ENCODE data around the gene LGR4.

Gene LGR4

DNA sequence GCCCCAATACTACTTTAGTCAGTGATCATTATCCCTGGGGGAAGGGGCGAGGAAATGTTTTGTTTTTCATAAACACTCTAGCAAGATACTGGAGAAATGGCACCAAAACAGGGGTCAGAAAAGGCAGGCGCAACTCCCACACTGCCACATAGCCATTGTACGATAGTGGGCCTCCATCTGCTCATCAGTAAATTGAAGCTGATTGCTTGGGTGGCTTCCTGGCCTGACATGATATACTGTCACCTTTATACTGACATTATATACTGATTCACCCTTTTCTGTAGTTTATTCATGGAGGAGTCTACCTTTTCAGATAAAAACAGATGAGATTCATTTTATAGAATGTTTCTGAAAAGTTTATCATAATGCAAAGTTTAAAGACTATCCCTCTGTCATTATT, 57.9 kb downstream of the LGR4 start:
- TF ChIP-seq GATA2 (IDR thresholded peaks at IDR 0.05; ENCODE audit: low read depth, low read length) (no peak), GATA3 (IDR thresholded peaks at IDR 0.05; ENCODE audit: low read depth, low read length) (no peak)

DNA sequence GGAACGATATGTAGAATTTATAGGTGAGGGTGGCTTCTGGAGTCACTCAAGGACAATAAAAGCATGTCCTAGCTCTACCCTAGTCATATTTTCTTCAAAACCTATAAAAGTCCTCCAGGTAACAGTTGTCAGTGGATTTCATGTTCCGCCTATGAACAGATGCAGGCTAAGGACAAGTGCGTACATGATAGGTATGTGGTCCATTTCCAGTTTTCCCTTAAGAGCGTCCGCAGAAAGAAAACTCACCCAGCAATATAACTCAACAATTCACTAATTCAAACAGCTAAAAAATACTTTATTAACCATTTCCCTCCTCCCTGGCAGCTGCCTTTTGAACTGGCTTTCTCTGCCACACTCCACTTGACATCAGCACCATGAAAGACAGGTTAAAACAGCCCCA, 59.4 kb downstream of the LGR4 start:
- TF ChIP-seq GATA3 (IDR thresholded peaks at IDR 0.05; ENCODE audit: low read depth, low read length) (no peak), GATA2 (IDR thresholded peaks at IDR 0.05; ENCODE audit: low read depth, low read length) (no peak)

DNA sequence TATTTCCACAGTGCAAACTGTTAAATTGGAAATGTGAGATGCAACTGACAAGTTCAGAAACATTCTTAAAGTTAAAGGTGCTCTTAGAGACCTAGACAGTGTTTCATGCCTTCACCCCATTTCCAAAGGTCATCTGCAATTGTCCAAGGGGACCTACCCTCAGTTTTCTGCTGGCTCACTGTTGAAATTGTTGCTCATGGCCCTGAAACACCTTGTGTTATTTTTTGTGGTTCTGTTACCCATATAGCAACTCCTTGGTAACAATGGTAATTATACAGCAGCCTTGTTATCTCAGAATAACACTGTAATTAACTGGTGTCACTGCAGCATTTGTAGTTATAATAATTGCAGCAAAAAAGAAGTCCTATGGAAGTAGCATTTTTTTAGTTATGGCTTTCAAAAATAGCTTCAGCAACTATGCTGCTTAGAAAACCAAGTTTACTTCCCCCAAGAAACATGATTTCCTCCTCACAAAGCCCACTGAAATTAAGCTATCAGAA, 60.3 kb downstream of the LGR4 start:
- TF ChIP-seq GATA2 (IDR thresholded peaks at IDR 0.05; ENCODE audit: low read depth, low read length) (no peak), GATA3 (IDR thresholded peaks at IDR 0.05; ENCODE audit: low read depth, low read length) (no peak)

DNA sequence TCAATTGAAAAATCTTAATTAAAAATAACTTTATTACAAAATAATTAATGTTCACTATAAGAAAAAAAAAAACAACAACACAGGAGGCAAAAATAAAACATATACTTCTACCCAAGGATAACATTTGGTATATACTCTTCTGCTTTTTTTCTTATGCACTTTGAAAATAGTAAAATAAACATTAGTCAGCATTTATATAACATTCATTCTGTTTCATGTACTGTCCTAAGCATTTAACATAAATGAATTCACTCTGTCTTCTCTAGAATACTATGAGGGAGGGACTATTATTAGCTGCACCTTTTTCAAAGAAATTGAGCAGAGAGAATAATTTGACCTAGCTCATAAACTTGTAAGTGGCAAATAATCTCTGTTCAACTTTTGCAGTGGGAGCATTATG, 61.3 kb downstream of the LGR4 start:
- TF ChIP-seq GATA3 (IDR thresholded peaks at IDR 0.05; ENCODE audit: low read depth, low read length) (no peak), GATA2 (IDR thresholded peaks at IDR 0.05; ENCODE audit: low read depth, low read length) (no peak)

DNA sequence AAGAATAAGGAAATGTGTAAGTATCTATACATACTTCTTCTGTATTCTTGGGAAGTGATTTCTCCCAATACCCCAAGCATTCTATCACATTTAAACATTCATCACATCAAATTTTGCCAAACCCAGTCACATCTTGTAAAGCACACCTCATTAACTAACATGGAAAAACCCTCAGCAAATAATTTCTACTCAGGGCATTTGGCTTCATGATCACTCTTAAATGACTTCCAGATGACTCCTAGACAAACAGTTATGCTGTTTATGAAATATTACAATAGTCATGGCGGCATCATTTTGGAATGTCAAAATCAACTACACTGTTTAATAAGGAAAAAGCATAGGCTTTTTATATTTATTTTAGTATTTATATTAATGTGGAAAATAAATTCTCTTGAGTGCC, 62.3 kb downstream of the LGR4 start:
- TF ChIP-seq GATA2 (IDR thresholded peaks at IDR 0.05; ENCODE audit: low read depth, low read length) (no peak), GATA3 (IDR thresholded peaks at IDR 0.05; ENCODE audit: low read depth, low read length) (no peak)

DNA sequence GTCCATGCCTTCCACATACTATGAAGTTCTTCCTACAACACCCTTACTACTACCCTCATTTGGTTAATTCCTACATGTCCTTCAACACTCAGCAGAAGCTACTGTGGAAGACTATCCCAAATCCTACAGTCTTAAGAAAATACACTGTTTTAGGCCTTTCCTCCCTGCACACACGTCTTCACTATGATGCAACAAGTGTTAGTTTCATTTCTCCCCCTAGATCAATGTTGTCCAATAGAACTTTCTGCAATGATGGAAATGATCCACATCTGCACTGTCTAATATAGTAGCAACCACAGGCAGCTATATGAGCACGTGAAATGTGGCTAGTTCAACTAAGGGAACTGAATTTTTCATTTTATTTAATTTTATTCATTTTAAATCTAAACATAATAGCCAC, 62.8 kb downstream of the LGR4 start:
- TF ChIP-seq GATA3 (IDR thresholded peaks at IDR 0.05; ENCODE audit: low read depth, low read length) (no peak), GATA2 (IDR thresholded peaks at IDR 0.05; ENCODE audit: low read depth, low read length) (no peak)

DNA sequence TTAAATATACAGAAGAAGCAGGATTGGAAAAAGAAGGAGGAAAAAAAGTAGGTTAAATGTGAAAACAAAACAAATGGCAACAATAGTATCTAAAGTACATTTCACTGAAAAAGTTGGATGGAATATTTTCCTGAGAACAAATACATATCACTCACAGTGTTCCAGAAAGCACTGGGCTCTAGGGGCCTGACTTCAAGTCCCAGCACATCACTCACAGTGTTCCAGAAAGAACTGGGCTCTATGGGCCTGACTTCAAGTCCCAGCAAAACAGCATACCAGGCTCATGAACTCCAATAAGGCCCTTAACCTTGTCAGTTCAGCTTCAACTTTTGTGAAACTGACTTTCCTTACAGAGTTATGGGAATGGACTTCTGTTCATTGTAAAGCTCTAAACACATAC, 63.5 kb downstream of the LGR4 start:
- TF ChIP-seq GATA2 (IDR thresholded peaks at IDR 0.05; ENCODE audit: low read depth, low read length) (no peak), GATA3 (IDR thresholded peaks at IDR 0.05; ENCODE audit: low read depth, low read length) (no peak)

DNA sequence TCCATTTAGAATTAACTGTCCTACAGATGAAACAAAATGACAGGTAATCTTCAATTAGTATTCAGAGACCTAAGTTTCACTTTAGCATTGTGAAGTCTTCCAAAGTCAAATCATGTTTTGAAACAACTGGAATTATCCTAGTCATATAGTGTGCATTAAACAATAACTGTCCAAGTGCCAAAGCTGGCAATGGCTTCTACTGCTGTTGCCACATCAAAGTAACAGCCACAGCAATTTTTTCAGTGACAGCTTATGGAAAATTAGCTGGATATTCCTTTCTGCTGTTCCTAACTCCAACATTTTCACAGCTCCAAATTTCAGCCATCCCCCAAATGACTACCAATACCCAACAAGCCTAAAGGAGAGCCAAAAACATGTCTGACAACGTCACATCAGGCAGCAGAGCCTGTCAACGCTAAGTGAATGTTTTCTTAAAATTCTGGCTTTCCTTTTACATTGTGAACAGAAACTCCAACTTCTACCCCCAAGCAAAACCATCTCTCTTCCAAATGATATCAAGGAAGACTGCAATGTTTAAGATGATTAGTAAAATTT, 64.3 kb downstream of the LGR4 start:
- TF ChIP-seq GATA3 (IDR thresholded peaks at IDR 0.05; ENCODE audit: low read depth, low read length) (no peak), GATA2 (IDR thresholded peaks at IDR 0.05; ENCODE audit: low read depth, low read length) (no peak)

DNA sequence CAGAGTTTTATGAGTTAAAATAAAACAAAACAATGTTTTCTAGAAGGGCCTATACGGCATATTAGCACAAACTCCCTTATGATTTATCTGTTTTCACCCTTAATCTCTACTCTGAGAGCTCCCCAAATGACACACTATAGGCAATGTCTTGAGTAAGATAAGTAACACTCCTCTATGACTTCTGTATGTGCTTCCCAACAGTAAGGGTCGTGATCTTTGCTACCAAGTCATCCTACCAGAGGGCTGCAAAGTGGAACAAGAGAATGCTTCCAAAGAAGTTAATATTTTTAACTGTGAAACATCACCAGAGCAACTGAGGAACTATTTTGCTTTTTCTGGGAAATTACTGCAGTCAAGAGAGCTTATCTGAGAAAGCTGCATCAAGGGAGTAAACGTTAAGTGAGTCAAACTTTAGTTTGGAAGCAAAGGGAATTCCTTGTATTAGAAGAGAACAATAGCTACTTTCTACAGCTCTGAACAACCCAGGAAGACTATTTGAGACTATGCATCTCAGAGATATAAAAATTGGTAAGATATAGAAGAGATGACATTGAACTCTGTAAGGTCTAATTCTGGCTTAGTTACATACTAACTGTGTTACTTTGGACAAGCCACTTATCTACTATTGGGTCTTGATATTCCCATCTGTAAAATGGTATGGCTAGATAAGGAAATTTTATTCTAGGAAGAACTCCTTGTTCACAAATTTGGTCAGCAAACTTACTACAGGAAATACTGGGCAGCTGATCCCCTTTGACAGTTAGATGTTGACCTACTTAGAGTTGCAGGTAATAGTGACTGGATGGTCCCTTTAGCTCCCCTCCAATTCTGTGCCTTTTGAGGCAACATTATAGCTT, 65.9 kb downstream of the LGR4 start:
- TF ChIP-seq GATA2 (IDR thresholded peaks at IDR 0.05; ENCODE audit: low read depth, low read length), result no peak
- TF ChIP-seq GATA3 (IDR thresholded peaks at IDR 0.05; ENCODE audit: low read depth, low read length), result no peak

DNA sequence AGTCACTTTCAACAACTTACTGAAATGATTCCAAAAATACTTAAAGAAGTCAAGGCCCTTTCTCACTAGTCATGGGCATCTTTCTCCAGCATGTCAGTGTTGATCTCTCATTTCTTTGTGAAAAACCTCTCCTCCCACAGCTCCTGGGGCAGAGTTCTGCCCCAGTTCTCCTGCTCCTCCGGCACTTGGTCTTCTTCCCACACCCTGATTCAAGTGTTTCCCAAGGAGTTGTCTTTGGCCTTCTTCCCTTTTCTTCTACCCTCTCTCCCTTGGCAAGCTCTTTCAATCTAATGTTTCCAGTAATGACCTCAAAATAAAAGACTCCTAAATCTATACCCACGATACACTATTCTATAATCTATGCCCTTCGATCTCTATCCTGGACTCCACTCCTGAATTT, 67.5 kb downstream of the LGR4 start:
- no peak for TF ChIP-seq GATA3 (IDR thresholded peaks at IDR 0.05; ENCODE audit: low read depth, low read length)
- TF ChIP-seq GATA2 (IDR thresholded peaks at IDR 0.05; ENCODE audit: low read depth, low read length), result no peak

DNA sequence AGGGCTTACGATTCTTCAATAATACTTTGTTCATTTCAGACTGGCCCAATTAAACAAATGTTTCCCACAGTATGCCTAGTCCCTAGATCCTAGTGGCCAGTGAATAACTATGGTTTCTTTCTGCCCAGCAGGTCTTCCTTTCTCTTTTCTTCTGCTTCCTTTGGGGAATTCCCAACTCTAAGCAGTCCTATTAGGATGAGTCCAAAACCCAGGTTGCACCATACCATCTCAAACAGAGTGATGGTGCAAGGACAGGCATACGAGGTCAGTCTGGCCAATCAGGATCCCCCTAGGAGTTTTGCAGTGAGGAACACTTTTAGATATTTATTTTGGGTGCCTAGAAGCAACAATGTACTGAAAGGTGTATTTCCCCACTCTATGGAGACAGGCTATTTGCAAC, 68.2 kb downstream of the LGR4 start:
- TF ChIP-seq GATA3 (IDR thresholded peaks at IDR 0.05; ENCODE audit: low read depth, low read length), result no peak
- no peak for TF ChIP-seq GATA2 (IDR thresholded peaks at IDR 0.05; ENCODE audit: low read depth, low read length)

DNA sequence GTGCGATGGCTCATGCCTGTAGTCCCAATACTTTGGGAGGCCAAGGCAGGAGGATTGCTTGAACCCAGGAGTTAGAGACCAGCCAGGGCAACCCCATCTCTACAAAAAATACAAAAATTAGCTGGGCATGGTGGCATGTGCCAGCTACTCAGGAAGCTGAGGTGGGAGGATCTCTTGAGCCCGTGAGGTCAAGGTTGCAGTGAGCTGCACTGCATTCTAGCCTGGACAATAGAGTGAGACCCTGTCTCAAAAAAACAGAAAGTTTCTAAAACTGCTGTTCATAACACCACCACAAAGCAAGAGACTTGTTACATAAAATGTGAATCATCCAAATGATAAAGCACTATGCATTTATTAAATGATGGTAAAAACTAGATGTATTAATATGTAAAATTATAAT, 69.4 kb downstream of the LGR4 start:
- TF ChIP-seq GATA2 (IDR thresholded peaks at IDR 0.05; ENCODE audit: low read depth, low read length), result no peak
- TF ChIP-seq GATA3 (IDR thresholded peaks at IDR 0.05; ENCODE audit: low read depth, low read length), result no peak

DNA sequence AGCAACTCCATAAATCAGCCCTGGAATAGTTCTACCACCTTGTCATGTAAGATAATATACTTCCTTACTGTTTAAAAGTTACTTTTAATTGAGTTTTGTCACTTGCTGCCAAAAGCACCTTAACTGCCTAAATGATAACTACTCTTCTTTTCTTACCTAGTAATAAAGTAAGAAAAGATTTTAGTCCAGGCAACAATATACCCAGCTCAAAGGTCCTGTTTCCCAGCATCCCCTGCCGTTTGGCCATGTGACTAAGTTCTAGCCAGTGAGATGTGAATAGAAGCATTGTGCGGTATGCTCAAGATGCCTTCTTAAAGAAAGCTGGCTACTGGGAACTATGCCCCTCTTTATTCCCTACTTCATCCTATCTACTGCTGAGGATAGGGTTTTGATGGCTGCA, 70.1 kb downstream of the LGR4 start:
- TF ChIP-seq GATA2 (IDR thresholded peaks at IDR 0.05; ENCODE audit: low read depth, low read length), result no peak
- TF ChIP-seq GATA3 (IDR thresholded peaks at IDR 0.05; ENCODE audit: low read depth, low read length), result no peak

DNA sequence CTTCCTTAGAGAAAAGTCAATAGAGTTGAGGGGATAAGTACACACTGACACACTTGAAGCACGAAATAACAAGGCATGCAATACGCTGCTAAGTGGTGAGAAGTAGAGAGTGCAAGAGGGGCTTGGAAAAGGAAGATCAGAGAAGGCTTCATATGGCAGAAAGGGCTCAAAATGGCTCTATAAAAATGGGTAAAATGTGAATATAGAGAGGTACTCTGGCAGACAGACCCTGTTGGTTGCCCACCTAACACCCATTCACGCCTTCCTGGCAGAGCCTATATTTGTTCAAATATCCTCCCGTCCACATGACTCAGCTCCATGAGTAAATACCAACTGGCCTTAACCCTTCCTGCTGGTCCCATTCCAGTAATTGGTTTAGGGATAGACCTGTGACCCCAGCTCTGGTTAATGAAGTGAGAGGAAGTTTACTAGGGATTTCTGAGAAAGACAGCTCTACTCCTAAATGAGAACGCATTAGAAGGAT, 70.7 kb downstream of the LGR4 start:
- TF ChIP-seq GATA2 (IDR thresholded peaks at IDR 0.05; ENCODE audit: low read depth, low read length) (no peak), GATA3 (IDR thresholded peaks at IDR 0.05; ENCODE audit: low read depth, low read length) (no peak)

DNA sequence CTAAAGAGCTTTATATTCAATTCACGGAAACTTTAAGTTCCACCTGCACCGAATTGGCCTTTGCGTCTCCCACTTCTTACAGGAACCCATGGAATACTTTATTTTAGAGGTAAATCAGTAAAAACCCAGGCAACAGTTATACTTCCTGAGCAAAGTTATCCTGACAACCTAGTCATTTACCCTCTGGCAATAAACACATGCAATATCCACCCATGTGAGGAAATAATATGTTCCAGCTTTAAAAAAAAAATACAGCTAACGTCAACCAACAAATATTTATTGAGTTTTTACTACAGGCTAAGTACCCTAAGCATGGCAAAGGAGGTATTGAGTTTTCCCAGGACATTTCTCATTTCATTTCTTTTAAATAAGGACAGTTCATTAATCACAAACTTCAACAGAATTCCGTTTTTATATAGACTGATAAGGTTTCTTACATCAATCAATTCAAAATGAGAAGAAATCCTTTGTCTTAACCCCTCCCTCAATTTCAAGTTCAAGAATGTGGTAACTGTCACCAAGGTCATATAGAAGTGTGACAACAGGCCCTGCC, 71.2 kb downstream of the LGR4 start:
- TF ChIP-seq GATA2 (IDR thresholded peaks at IDR 0.05; ENCODE audit: low read depth, low read length) (no peak), GATA3 (IDR thresholded peaks at IDR 0.05; ENCODE audit: low read depth, low read length) (no peak)
